Activated CD4-positive, alpha-beta T cell treated with anti-CD3 and anti-CD28 coated beads for 48 hours (primary cell): Measurements from ENCODE around the gene SLC18B1.
"Not testable (repeated sequence)": the region's sequence is repeated elsewhere in the genome, so short reads cannot be mapped to it uniquely, and the experiment has no call there.

Source experiments
- DNase-seq: peaks from one replicate; pipeline ENCODE4 v3.0.0-alpha.2; 2020

Gene SLC18B1

GRCh38 chr6:132798869-132799538 is 567 bp upstream of the SLC18B1 start:
- peak; percentile 80 for DNase-seq

DNA sequence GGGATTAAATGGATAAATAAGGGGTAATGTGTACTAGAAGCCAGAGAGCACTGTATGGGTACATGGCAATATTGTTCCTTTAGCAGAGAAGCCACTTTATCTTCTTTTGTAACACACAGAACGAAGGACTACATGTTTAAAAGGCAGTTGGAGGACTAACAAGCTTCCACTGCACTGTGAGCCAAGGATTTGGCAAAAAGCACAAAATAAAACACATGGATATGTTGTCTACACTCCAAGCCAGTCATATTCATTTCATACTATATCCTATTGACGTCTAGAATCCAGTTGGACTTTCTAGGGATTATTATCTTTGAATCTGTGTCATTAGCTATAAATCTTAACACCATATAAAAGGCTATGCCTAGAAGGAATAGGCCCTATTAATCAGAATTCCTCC is 3.0 kb downstream of the SLC18B1 start:
- DNase-seq: no peak

- no peak for DNase-seq
These were observed 5.9 kb downstream of the SLC18B1 start for GRCh38 chr6:132792510-132792909.

GRCh38 chr6:132790450-132790849 is 8.0 kb downstream of the SLC18B1 start:
- no peak for DNase-seq

DNA sequence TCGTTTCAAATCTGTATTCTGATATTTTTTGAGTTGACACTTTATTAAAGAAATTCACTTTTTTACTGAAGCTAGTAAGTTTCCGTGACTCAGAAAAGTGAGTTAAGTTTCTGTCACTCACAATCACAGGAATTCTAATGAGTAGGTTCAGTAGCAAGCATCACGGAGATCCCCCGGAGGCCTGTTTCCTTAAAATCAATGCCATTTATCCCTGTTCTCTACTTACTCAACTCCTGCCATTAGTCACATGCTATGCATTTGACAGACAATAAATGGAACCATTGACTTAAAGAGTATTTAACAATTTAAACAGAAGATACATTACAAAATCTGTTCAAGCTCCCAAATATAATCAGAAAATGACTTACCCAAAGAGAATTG is 9.1 kb downstream of the SLC18B1 start:
- no peak for DNase-seq

DNA sequence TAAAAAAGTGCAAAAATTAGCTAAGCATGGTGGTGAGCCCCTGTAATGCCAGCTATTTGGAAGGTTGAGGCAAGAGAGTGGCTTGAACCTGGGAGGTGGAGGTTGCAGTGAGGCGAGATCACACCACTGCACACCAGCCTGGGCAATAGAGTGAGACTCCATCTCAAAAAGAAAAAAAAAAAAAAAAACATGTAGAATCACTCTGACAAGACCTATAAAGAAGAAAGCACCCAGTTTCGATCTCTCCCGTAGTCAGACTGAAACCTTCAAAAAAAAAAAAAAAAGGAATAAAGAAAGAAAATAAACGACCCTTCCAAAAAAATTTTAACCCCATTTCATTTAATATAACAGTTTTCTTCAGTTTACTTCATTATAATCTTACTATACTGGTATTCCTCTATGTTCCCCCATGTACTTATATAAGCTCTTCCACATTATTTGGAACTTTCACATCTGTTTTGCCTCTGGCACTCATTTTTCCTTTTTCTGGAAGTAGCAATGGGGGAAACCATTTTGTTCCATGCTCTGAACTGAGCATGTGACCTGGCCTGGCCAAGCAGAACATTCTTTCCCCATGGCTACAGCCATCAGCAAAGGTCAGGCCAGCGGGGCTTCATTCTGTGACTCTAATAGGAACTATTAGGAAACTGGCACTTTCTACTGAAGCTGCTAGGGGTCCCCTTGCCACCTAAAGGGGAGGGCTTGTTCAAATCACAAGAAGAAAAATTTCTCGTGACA is 9.6 kb downstream of the SLC18B1 start:
- no peak for DNase-seq

DNA sequence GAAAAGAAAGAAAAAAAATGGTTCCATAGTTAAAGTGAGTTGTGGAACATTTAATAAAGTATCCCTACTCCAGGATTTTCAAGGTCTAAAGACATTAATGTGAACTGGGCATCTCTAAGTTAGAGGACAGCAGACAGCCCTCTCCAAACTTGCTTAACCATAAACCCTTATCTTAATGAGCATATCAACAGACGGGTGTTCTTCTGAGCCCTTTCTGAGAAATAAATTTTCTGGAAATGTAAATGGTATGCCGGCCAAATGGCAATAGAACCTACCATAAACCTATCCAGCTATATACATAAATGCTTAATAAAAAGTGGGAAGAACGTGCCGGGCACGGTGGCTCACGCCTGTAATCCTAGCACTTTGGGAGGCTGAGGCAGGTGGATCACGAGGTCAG is 12.5 kb downstream of the SLC18B1 start:
- DNase-seq: no peak

GRCh38 chr6:132780770-132781371 is 17.6 kb downstream of the SLC18B1 start:
- DNase-seq: no peak

GRCh38 chr6:132777881-132778280 is 20.6 kb downstream of the SLC18B1 start:
- not testable (repeated sequence) for DNase-seq

- peak; percentile 34 for DNase-seq
These were observed 30.4 kb downstream of the SLC18B1 start for GRCh38 chr6:132768051-132768517.

- no peak for DNase-seq
These were observed 32.9 kb downstream of the SLC18B1 start for GRCh38 chr6:132765560-132765959.

- no peak for DNase-seq
These were observed 34.1 kb downstream of the SLC18B1 start for GRCh38 chr6:132764370-132764769.

- DNase-seq: peak; percentile 52
These were observed 35.2 kb downstream of the SLC18B1 start for GRCh38 chr6:132763269-132763668.

DNA sequence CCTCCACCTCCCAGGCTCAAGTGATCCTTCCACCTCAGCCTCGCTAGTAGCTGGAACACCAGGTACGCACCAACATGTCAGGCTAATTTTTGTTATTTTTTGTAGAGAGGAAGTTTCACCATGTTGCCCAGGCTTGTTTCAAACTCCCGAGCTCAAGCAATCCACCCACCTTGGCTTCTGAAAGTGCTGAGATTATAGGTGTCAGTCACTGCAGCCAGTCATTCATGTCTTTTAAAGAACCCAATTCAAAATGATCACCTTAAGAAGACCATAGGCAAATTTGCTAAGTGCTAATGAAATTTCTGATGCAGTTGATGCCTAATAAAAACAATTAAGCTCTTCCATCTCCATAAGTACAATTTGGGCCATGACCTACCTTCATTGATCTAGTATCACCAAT is 38.2 kb downstream of the SLC18B1 start:
- peak; percentile 3 for DNase-seq

DNA sequence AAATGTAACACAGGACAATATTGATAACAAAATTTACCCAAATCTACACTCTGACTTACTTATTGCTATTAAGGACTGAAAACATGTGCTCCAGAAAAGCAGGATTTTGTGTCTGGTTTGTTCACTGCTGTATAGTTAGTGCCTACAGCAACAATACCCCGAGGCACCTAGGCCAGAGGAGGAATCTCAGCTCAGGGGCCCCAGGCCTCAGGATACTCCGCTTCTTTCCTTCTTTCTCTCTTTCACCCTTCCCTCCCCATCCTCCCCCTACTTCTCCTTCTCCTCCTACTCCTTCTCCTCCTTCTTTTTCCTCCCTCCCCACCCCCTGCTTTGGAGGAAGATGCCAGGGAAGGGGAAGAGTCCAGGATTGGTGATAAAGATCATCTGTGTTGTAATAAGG is 39.7 kb downstream of the SLC18B1 start:
- no peak for DNase-seq

DNA sequence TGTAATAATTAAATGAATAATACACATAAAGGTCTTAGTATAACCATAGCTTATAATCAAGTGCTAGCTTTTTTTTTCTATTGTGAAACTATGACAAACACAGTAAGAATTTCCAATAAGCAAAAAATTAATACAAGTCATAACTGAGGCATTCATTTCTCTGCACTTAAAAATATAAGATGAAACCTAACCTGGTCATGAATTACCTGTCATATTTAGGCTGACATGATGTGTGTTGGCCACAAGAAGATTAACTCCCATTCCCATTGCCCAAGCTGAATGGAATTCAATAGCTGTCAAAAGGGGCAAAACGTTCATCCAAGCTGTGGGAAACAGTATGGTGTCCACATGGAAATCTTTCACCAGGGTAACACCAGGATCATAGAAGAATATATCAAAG is 46.2 kb downstream of the SLC18B1 start:
- DNase-seq: no peak

DNA sequence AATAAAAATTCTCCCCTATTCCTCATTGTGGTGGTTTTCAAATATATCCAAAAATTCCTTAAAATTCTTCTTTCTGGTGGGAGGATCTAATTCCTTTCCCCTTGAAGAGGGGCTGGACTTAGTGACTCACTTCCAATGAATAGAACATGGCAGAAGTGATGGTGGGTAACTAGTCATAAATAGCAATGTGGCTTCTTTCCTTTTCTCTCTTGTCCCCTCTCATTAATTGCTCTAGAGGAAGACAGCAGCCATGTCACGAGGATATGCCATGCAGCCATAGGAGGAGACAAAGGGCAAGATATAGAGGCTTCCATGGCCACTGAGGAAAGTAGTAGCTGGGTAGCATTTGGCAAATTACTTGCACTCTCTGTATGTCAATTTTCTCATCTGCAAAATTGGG is 46.6 kb downstream of the SLC18B1 start:
- DNase-seq: no peak

DNA sequence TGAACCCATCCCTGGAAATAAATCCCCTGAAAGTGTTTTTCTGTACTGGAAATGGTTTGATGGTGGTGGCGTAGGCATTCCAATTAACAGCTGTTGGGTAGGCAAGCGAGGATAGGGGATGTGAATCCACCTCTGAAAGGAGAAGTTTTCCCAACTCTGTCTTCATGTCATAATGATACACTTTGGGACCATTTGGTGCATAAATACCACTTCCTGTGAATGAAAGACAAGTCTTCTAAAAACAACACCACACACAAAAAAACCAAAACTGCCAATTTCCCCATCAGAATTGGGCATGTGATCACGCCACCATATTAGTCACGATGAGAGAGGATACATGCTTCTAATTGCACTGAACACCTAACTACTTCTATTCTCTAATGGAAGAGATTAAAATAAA is 47.1 kb downstream of the SLC18B1 start:
- DNase-seq: no peak

DNA sequence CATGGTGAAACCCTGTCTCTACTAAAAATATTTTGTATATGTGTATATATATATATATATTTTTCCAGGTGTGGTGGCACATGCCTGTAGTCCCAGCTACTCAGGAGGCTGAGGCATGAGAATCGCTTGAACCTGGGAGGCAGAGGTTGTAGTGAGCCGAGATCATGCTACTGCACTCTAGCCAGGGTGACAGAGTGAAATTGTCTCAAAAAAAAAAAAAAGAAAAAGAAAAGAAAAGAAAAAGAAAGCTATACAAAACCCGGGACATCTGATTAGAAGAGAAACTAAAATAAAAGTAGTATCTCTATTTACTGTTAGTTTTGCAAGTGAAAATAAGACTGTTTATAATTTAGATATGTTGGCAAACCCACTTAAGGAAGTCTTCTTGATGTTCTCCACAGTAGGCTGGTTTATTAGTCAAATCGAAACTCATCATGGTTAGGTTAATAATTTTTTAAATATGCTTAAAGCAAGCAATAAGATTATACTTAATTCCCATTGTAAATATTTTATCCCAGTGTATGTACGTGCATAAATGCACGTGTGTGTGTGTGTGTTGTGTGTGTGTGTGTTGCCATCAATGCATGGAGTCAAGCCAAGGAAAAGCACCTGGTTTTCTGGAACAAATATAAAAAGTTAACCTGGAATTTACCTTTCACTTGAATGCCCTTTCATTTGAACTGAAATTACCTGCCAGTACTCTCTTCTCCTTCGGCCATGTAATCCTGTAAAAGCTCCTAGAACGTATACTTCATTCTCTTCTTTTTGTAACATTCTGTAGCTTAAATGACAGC is 47.8 kb downstream of the SLC18B1 start:
- no peak for DNase-seq

- DNase-seq: no peak
These were observed 49.3 kb downstream of the SLC18B1 start for GRCh38 chr6:132749111-132749510.

GRCh38 chr6:132748446-132748845 is 50.0 kb downstream of the SLC18B1 start:
- DNase-seq: no peak

- DNase-seq: no peak
These were observed 52.4 kb downstream of the SLC18B1 start for GRCh38 chr6:132746048-132746447.

GRCh38 chr6:132742495-132742894 is 55.9 kb downstream of the SLC18B1 start:
- no peak for DNase-seq
